Measurements from ENCODE around the gene CD44. TPM values are rescaled to one million over a fixed set of nuclear protein-coding genes. Genes with fewer than 3 reads are reported as not detected.

The CD44 gene
- total RNA-seq, 1 donor from 2014 or later, result 613 TPM

DNA sequence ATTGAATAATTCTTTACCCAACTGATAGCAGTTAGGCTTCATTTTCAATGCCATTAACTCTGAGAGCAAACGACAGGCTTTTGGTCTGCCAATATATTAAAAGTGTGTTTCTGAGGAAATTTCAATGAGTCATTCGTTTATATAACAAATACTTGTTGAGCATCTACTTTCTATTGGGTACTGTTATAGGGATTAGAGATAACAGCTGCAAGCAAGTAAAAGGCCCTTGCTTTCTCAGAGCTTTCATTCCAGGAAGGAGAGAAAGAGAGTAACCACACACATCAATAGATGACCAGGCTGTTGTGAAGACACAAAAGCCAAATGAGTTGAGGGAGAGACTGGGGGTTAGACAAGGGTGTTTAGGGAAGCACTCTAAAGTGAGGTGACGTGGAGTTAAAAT lies 35.7 kb downstream of the CD44 start:
- peaks cover 33% of the 10 kb centered on the region for H3K36me3 ChIP-seq
- DNase-seq (no peak), ATAC-seq (peak in 1 of 2 donors; percentile 36)
- intact Hi-C loops (cut with DNase I), result no loop called here
- TF ChIP-seq CTCF (IDR thresholded peaks at IDR 0.05), result no peak
- peak overlapping the region; percentile 70 for H3K27ac ChIP-seq
- H3K4me1 ChIP-seq, result peaks cover 81% of the 10 kb centered on the region
- H3K4me3 ChIP-seq, result no peak overlapping the region
- no peaks in the 10 kb centered on the region for H3K9me3 ChIP-seq
- H3K27me3 ChIP-seq (ENCODE audit: low read depth), result no peaks in the 10 kb centered on the region

DNA sequence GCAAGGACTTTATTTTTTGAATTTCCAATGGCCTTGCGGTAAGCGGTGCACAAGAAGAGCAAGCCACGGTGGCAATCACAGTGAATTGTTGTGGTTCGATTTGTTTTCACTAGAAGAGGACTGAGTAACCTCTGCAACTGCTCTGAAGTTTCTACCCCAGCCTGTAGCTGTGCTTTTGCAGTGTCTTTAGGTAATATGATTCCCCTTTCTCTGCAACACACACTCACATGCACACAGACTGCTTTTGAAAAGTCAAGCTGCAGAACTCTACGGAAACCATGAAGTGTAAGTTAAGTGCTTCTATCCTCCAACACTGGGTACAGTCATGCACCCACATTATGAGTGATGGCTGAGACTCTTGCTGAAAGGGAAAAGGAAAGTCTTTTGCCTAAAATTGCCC lies 38.4 kb downstream of the CD44 start:
- H3K4me3 ChIP-seq, result no peak overlapping the region
- H3K36me3 ChIP-seq, result peaks cover 55% of the 10 kb centered on the region
- ATAC-seq (no peak), DNase-seq (no peak)
- peaks cover 78% of the 10 kb centered on the region for H3K4me1 ChIP-seq
- no peaks in the 10 kb centered on the region for H3K27me3 ChIP-seq (ENCODE audit: low read depth)
- H3K27ac ChIP-seq, result no peak overlapping the region
- intact Hi-C loops (cut with DNase I), result no loop called here
- H3K9me3 ChIP-seq, result no peaks in the 10 kb centered on the region
- no peak for TF ChIP-seq CTCF (IDR thresholded peaks at IDR 0.05)

DNA sequence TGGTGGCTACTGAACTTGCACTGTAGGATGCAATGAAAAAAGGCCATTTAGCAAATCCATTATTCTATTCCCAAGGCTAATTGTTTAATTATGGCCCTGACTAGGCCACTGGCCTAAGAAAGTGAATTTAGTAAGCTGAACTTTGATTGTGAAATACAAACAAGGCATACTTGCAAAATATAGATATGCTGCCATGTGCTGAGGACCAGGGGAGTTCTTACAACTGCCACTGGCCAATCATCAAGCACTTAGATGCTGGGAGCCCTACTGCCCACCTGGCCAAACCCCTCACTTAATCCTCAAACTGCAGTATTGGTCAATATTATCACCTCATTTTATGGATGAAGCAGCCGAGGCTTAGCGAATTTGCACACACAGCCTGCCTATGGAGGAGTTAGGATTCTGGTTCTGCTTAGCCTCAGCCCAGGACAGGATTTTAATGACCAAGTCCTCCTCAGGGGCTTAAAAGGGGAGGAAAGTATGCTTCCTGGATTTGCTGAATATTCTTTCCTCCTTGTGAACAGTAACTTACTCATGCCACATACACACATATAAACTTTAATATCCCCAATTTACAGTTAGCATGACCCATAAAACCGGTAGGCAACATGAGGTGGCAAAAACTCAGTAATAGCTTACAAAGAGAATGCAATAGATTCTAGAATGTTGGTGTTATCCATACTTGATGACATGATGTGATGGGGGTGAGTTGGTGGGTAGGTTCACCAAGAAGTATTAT lies 39.3 kb downstream of the CD44 start:
- ATAC-seq (no peak), DNase-seq (no peak)
- no peak for TF ChIP-seq CTCF (IDR thresholded peaks at IDR 0.05)
- Histone ChIP-seq H3K4me1 (peaks cover 72% of the 10 kb centered on the region), H3K36me3 (peaks cover 63% of the 10 kb centered on the region), H3K27me3 (ENCODE audit: low read depth) (no peaks in the 10 kb centered on the region), H3K27ac (no peak overlapping the region), H3K9me3 (no peaks in the 10 kb centered on the region), H3K4me3 (no peak overlapping the region)
- intact Hi-C loops (cut with DNase I), result no loop called here

DNA sequence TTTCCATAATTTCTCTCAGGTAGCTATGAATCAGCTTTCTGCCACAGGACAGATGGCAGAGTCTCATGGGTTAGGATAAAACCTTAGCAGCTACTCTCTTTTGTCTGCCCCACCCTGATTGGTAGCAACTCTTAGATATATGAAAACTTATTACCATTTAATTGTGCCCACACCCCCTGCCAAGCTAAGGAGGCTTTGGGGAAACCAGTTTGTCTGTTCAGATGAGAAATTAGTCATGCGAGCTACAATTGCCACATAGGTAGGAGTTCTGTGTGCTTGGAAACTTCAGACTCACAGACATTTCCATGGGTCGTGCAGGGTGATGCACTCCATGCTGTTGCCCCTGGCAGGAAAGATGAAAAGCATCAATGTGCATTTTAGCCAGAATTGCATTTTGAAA lies 39.9 kb downstream of the CD44 start:
- H3K9me3 ChIP-seq, result no peaks in the 10 kb centered on the region
- no peak overlapping the region for H3K27ac ChIP-seq
- no peak for TF ChIP-seq CTCF (IDR thresholded peaks at IDR 0.05)
- peaks cover 70% of the 10 kb centered on the region for H3K36me3 ChIP-seq
- H3K4me3 ChIP-seq, result no peak overlapping the region
- no peaks in the 10 kb centered on the region for H3K27me3 ChIP-seq (ENCODE audit: low read depth)
- DNase-seq (no peak), ATAC-seq (no peak)
- peaks cover 66% of the 10 kb centered on the region for H3K4me1 ChIP-seq
- intact Hi-C loops (cut with DNase I), result no loop called here

- intact Hi-C loops (cut with DNase I), result no loop called here
- H3K27me3 ChIP-seq (ENCODE audit: low read depth), result no peaks in the 10 kb centered on the region
- ATAC-seq, result no peak
- H3K4me1 ChIP-seq, result peaks cover 58% of the 10 kb centered on the region
- no peak for TF ChIP-seq CTCF (IDR thresholded peaks at IDR 0.05)
- H3K27ac ChIP-seq, result peak overlapping the region; percentile 2
- H3K4me3 ChIP-seq, result no peak overlapping the region
- peaks cover 77% of the 10 kb centered on the region for H3K36me3 ChIP-seq
- H3K9me3 ChIP-seq, result no peaks in the 10 kb centered on the region
- DNase-seq, result no peak
Measured at GRCh38 chr11:35179466-35180135, 40.6 kb downstream of the CD44 start.
